Measurements from ENCODE around the gene CPXM1. TPM values are rescaled to one million over a fixed set of nuclear protein-coding genes. Genes with fewer than 3 reads are reported as not detected.

Gene CPXM1
- total RNA-seq (2014; rRNA removed; shearing (Covaris generic); ENCODE audit: low replicate concordance): 1.2 TPM in 1 of 2 replicates, not detected in the other

GRCh38 chr20:2800521-2801285 is at the start of gene CPXM1:
Gene CPXM1, minus strand, starts transcription at chr20:2800627. Its CDS starts 55 bp downstream, at chr20:2800572.
- H3K9me3 ChIP-seq: no peaks in the 10 kb centered on the region
- peak; percentile 26 for DNase-seq
- peak within 1 kb of the TSS; percentile 32 for H3K4me3 ChIP-seq
- H3K27me3 ChIP-seq: peaks cover 9% of the 10 kb centered on the region
- H3K36me3 ChIP-seq: no peaks in the 10 kb centered on the region

- Histone ChIP-seq H3K27me3 (no peaks in the 10 kb centered on the region), H3K36me3 (no peaks in the 10 kb centered on the region), H3K4me3 (no peak overlapping the region), H3K9me3 (no peaks in the 10 kb centered on the region)
- no peak for DNase-seq
Observed at GRCh38 chr20:2849529-2849928, 49.1 kb upstream of the CPXM1 start.

- no peaks in the 10 kb centered on the region for H3K27me3 ChIP-seq
- H3K9me3 ChIP-seq: no peaks in the 10 kb centered on the region
- no peak overlapping the region for H3K4me3 ChIP-seq
- DNase-seq: no peak
- no peaks in the 10 kb centered on the region for H3K36me3 ChIP-seq
Observed at GRCh38 chr20:2847802-2848201, 47.4 kb upstream of the CPXM1 start.

GRCh38 chr20:2846698-2847097 is 46.3 kb upstream of the CPXM1 start:
- Histone ChIP-seq H3K9me3 (no peaks in the 10 kb centered on the region), H3K36me3 (no peaks in the 10 kb centered on the region), H3K27me3 (no peaks in the 10 kb centered on the region), H3K4me3 (no peak overlapping the region)
- no peak for DNase-seq

- no peaks in the 10 kb centered on the region for H3K9me3 ChIP-seq
- H3K4me3 ChIP-seq: no peak overlapping the region
- H3K27me3 ChIP-seq: no peaks in the 10 kb centered on the region
- no peak for DNase-seq
- no peaks in the 10 kb centered on the region for H3K36me3 ChIP-seq
Observed at GRCh38 chr20:2845607-2846006, 45.2 kb upstream of the CPXM1 start.

GRCh38 chr20:2840967-2841531 is 40.6 kb upstream of the CPXM1 start:
- no peaks in the 10 kb centered on the region for H3K27me3 ChIP-seq
- DNase-seq: peak; percentile 59
- H3K36me3 ChIP-seq: no peaks in the 10 kb centered on the region
- H3K9me3 ChIP-seq: no peaks in the 10 kb centered on the region
- H3K4me3 ChIP-seq: peak overlapping the region; percentile 62

- H3K27me3 ChIP-seq: no peaks in the 10 kb centered on the region
- peak within 1 kb of the TSS; percentile 62 for H3K4me3 ChIP-seq
- H3K9me3 ChIP-seq: no peaks in the 10 kb centered on the region
- H3K36me3 ChIP-seq: no peaks in the 10 kb centered on the region
- DNase-seq: peak; percentile 85
Observed at GRCh38 chr20:2840138-2840966, 39.9 kb upstream of the CPXM1 start, which contains the start of the genes PCED1A and VPS16. Gene PCED1A, minus strand, starts transcription at chr20:2840655. Its CDS starts 743 bp downstream, at chr20:2839912. Gene VPS16, plus strand, starts transcription at chr20:2840745. Its CDS starts 30 bp downstream, at chr20:2840775.

GRCh38 chr20:2839732-2840137 is 39.3 kb upstream of the CPXM1 start:
- no peaks in the 10 kb centered on the region for H3K9me3 ChIP-seq
- no peaks in the 10 kb centered on the region for H3K36me3 ChIP-seq
- H3K4me3 ChIP-seq: peak overlapping the region; percentile 62
- H3K27me3 ChIP-seq: no peaks in the 10 kb centered on the region
- no peak for DNase-seq

GRCh38 chr20:2838847-2839671 is 38.6 kb upstream of the CPXM1 start:
- H3K36me3 ChIP-seq: no peaks in the 10 kb centered on the region
- H3K27me3 ChIP-seq: no peaks in the 10 kb centered on the region
- H3K9me3 ChIP-seq: no peaks in the 10 kb centered on the region
- H3K4me3 ChIP-seq: no peak overlapping the region
- no peak for DNase-seq

- H3K36me3 ChIP-seq: no peaks in the 10 kb centered on the region
- H3K9me3 ChIP-seq: no peaks in the 10 kb centered on the region
- DNase-seq: no peak
- H3K27me3 ChIP-seq: no peaks in the 10 kb centered on the region
- no peak overlapping the region for H3K4me3 ChIP-seq
Observed at GRCh38 chr20:2838170-2838797, 37.9 kb upstream of the CPXM1 start.

GRCh38 chr20:2837221-2837960 is 37.0 kb upstream of the CPXM1 start:
- Histone ChIP-seq H3K9me3 (no peaks in the 10 kb centered on the region), H3K4me3 (no peak overlapping the region), H3K27me3 (no peaks in the 10 kb centered on the region), H3K36me3 (no peaks in the 10 kb centered on the region)
- DNase-seq: no peak

- no peaks in the 10 kb centered on the region for H3K9me3 ChIP-seq
- DNase-seq: no peak
Observed at GRCh38 chr20:2836035-2836434, 35.6 kb upstream of the CPXM1 start.

GRCh38 chr20:2835331-2835796 is 34.9 kb upstream of the CPXM1 start:
- Histone ChIP-seq H3K27me3 (no peaks in the 10 kb centered on the region), H3K36me3 (no peaks in the 10 kb centered on the region), H3K4me3 (no peak overlapping the region), H3K9me3 (no peaks in the 10 kb centered on the region)
- DNase-seq: no peak

More at GRCh38 chr20:2836035-2836434, 35.6 kb upstream of the CPXM1 start:
- H3K27me3 ChIP-seq: no peaks in the 10 kb centered on the region
- H3K36me3 ChIP-seq: no peaks in the 10 kb centered on the region
- H3K4me3 ChIP-seq: no peak overlapping the region

GRCh38 chr20:2834401-2835110 is 34.1 kb upstream of the CPXM1 start:
- H3K4me3 ChIP-seq: no peak overlapping the region
- no peaks in the 10 kb centered on the region for H3K27me3 ChIP-seq
- no peaks in the 10 kb centered on the region for H3K36me3 ChIP-seq
- H3K9me3 ChIP-seq: no peaks in the 10 kb centered on the region
- DNase-seq: no peak

GRCh38 chr20:2833761-2834160 is 33.3 kb upstream of the CPXM1 start:
- no peak overlapping the region for H3K4me3 ChIP-seq
- H3K27me3 ChIP-seq: peaks cover 4% of the 10 kb centered on the region
- DNase-seq: no peak
- no peaks in the 10 kb centered on the region for H3K9me3 ChIP-seq
- H3K36me3 ChIP-seq: no peaks in the 10 kb centered on the region
